ENCODE results near the gene EFCAB14.
A peak's percentile ranks its signal among the peaks of the same experiment; 100 is the strongest.
"Not testable (repeated sequence)": the region's sequence is repeated elsewhere in the genome, so short reads cannot be mapped to it uniquely, and the experiment has no call there.

The EFCAB14 gene

DNA sequence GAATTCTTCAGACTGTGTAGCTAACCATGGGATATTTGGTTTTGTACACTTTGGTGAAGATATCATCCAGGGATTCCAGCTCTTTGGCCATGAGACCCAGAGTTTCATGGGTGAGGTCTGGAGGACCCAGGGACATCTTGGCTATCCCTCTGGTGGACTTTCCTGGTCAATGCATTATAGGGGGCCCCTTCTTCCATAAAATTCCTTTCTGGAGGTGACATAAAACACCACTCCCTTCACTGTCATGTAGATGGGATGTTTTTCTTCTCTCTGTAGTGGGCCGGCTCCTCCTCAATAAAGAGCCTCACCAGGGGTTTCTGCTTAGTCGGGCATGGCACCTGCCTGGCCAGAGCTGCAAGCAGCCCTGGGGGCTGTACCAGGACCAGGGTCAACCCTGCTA, 52.9 kb downstream of the EFCAB14 start:
- Histone ChIP-seq H3K4me3 (ENCODE audit: low read depth in 1 of 2, low read length in 2 of 2) (no peak overlapping the region), H3K36me3 (ENCODE audit: insufficient read depth, low read length) (peaks cover 18% of the 10 kb centered on the region), H3K9ac (ENCODE audit: low read length) (no peak overlapping the region), H3K27ac (ENCODE audit: low read depth, low read length) (no peak overlapping the region), H3K9me3 (ENCODE audit: low read length) (no peaks in the 10 kb centered on the region), H3K27me3 (ENCODE audit: control insufficient read depth in 1 of 2, insufficient read depth in 2 of 2, low read length in 2 of 2) (no peaks in the 10 kb centered on the region), H3K4me1 (ENCODE audit: insufficient read depth, low read length) (peaks cover 22% of the 10 kb centered on the region)

- H3K9me3 ChIP-seq (ENCODE audit: low read length), result not testable (repeated sequence)
Observed at GRCh38 chr1:46662919-46663318, 56.0 kb downstream of the EFCAB14 start.

GRCh38 chr1:46660116-46660515, 58.8 kb downstream of the EFCAB14 start:
- peaks cover 48% of the 10 kb centered on the region for H3K36me3 ChIP-seq (ENCODE audit: insufficient read depth, low read length)
- H3K27me3 ChIP-seq (ENCODE audit: control insufficient read depth in 1 of 2, insufficient read depth in 2 of 2, low read length in 2 of 2), result not testable (repeated sequence)

More at GRCh38 chr1:46662919-46663318, 56.0 kb downstream of the EFCAB14 start:
- peaks cover 30% of the 10 kb centered on the region for H3K36me3 ChIP-seq (ENCODE audit: insufficient read depth, low read length)
- not testable (repeated sequence) for H3K27me3 ChIP-seq (ENCODE audit: control insufficient read depth in 1 of 2, insufficient read depth in 2 of 2, low read length in 2 of 2); H3K4me3 ChIP-seq (ENCODE audit: low read depth in 1 of 2, low read length in 2 of 2); H3K9ac ChIP-seq (ENCODE audit: low read length); H3K27ac ChIP-seq (ENCODE audit: low read depth, low read length)
- H3K4me1 ChIP-seq (ENCODE audit: insufficient read depth, low read length), result peaks cover 22% of the 10 kb centered on the region

DNA sequence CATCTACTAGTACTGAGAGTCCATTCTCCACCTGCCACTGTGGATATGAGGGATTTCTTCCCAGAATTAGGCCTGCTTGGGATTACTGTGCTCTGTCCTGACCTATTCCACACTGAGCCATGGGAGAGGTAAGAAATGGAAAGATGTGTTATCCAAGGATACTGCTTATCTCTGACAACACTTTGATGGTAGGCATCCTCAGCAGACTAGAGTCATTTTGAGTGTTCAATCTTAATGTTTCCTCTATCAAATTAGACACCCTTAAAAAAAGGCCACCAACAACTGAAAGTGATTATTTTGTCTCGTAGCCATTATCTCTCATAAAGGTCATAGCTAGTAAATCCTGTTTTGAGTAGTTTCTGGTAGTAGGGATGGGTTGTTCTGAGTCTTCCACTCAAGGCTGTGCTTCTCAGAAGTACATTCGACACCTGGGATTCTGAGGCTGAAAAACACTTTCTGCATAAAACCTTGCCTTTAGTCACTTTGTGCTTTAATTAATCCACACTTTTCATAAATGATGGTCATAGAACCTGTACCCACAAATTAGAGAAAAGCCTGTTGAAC, 59.5 kb downstream of the EFCAB14 start:
- Histone ChIP-seq H3K4me3 (ENCODE audit: low read depth in 1 of 2, low read length in 2 of 2) (no peak overlapping the region), H3K27ac (ENCODE audit: low read depth, low read length) (no peak overlapping the region), H3K4me1 (ENCODE audit: insufficient read depth, low read length) (peaks cover 17% of the 10 kb centered on the region), H3K9me3 (ENCODE audit: low read length) (no peaks in the 10 kb centered on the region), H3K36me3 (ENCODE audit: insufficient read depth, low read length) (peaks cover 41% of the 10 kb centered on the region), H3K27me3 (ENCODE audit: control insufficient read depth in 1 of 2, insufficient read depth in 2 of 2, low read length in 2 of 2) (no peaks in the 10 kb centered on the region), H3K9ac (ENCODE audit: low read length) (no peak overlapping the region)

More at GRCh38 chr1:46660116-46660515, 58.8 kb downstream of the EFCAB14 start:
- not testable (repeated sequence) for H3K9me3 ChIP-seq (ENCODE audit: low read length); H3K9ac ChIP-seq (ENCODE audit: low read length); H3K4me3 ChIP-seq (ENCODE audit: low read depth in 1 of 2, low read length in 2 of 2); H3K27ac ChIP-seq (ENCODE audit: low read depth, low read length)
- peaks cover 17% of the 10 kb centered on the region for H3K4me1 ChIP-seq (ENCODE audit: insufficient read depth, low read length)

DNA sequence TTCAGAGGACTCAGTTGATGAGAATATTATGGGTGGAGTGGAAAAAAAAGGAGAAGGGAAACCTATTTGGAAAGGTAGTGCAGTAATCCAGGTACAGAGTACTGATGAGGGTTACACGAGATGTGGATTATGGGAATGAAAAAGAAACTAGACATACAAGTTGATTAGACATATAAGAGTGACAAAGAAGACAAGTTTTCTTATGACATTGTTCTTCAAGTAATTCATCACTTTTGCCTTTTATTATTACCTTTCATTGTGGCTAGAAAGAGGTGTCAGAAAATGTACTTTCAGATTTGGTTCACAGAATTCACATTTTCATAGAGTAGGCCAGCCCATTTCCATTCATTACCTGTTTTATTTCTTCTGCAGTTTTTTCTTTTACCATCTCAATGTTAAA, 61.1 kb downstream of the EFCAB14 start:
- H3K27ac ChIP-seq (ENCODE audit: low read depth, low read length), result no peak overlapping the region
- no peak overlapping the region for H3K9ac ChIP-seq (ENCODE audit: low read length)
- H3K36me3 ChIP-seq (ENCODE audit: insufficient read depth, low read length), result peaks cover 32% of the 10 kb centered on the region
- H3K4me3 ChIP-seq (ENCODE audit: low read depth in 1 of 2, low read length in 2 of 2), result no peak overlapping the region
- peaks cover 28% of the 10 kb centered on the region for H3K4me1 ChIP-seq (ENCODE audit: insufficient read depth, low read length)
- H3K27me3 ChIP-seq (ENCODE audit: control insufficient read depth in 1 of 2, insufficient read depth in 2 of 2, low read length in 2 of 2), result no peaks in the 10 kb centered on the region
- no peaks in the 10 kb centered on the region for H3K9me3 ChIP-seq (ENCODE audit: low read length)

GRCh38 chr1:46656643-46657042, 62.3 kb downstream of the EFCAB14 start:
- Histone ChIP-seq H3K36me3 (ENCODE audit: insufficient read depth, low read length) (peaks cover 36% of the 10 kb centered on the region), H3K9ac (ENCODE audit: low read length) (no peak overlapping the region), H3K4me1 (ENCODE audit: insufficient read depth, low read length) (peaks cover 29% of the 10 kb centered on the region), H3K27ac (ENCODE audit: low read depth, low read length) (peak overlapping the region; percentile 24), H3K9me3 (ENCODE audit: low read length) (no peaks in the 10 kb centered on the region), H3K27me3 (ENCODE audit: control insufficient read depth in 1 of 2, insufficient read depth in 2 of 2, low read length in 2 of 2) (no peaks in the 10 kb centered on the region), H3K4me3 (ENCODE audit: low read depth in 1 of 2, low read length in 2 of 2) (no peak overlapping the region)

- Histone ChIP-seq H3K27ac (ENCODE audit: low read depth, low read length) (no peak overlapping the region), H3K9me3 (ENCODE audit: low read length) (no peaks in the 10 kb centered on the region), H3K9ac (ENCODE audit: low read length) (no peak overlapping the region), H3K4me1 (ENCODE audit: insufficient read depth, low read length) (peaks cover 29% of the 10 kb centered on the region), H3K4me3 (ENCODE audit: low read depth in 1 of 2, low read length in 2 of 2) (no peak overlapping the region), H3K36me3 (ENCODE audit: insufficient read depth, low read length) (peaks cover 36% of the 10 kb centered on the region), H3K27me3 (ENCODE audit: control insufficient read depth in 1 of 2, insufficient read depth in 2 of 2, low read length in 2 of 2) (no peaks in the 10 kb centered on the region)
Observed at GRCh38 chr1:46655848-46656247, 63.1 kb downstream of the EFCAB14 start.

DNA sequence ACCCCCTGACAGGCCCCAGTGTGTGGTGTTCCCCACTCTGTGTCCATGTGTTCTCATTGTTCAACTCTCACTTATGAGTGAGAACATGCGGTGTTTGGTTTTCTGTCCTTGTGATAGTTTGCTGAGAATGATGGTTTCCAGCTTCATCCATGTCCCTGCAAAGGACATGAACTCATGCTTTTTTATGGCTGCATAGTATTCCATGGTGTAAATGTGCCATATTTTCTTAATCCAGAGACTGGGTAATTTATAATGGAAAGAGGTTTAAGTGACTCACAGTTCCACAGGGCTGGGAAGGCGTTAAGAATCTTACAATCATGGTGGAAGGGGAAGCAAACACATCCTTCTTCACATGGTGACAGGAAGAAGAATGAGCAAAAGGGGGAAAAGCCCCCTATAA, 64.2 kb downstream of the EFCAB14 start:
- Histone ChIP-seq H3K4me1 (ENCODE audit: insufficient read depth, low read length) (peaks cover 29% of the 10 kb centered on the region), H3K36me3 (ENCODE audit: insufficient read depth, low read length) (peaks cover 46% of the 10 kb centered on the region)
- not testable (repeated sequence) for H3K27ac ChIP-seq (ENCODE audit: low read depth, low read length); H3K9ac ChIP-seq (ENCODE audit: low read length); H3K27me3 ChIP-seq (ENCODE audit: control insufficient read depth in 1 of 2, insufficient read depth in 2 of 2, low read length in 2 of 2); H3K4me3 ChIP-seq (ENCODE audit: low read depth in 1 of 2, low read length in 2 of 2); H3K9me3 ChIP-seq (ENCODE audit: low read length)

- peaks cover 43% of the 10 kb centered on the region for H3K36me3 ChIP-seq (ENCODE audit: insufficient read depth, low read length)
- peaks cover 8% of the 10 kb centered on the region for H3K9me3 ChIP-seq (ENCODE audit: low read length)
- H3K4me1 ChIP-seq (ENCODE audit: insufficient read depth, low read length), result peaks cover 29% of the 10 kb centered on the region
- peak overlapping the region; percentile 16 for H3K27ac ChIP-seq (ENCODE audit: low read depth, low read length)
- peak overlapping the region; percentile 13 for H3K9ac ChIP-seq (ENCODE audit: low read length)
- H3K4me3 ChIP-seq (ENCODE audit: low read depth in 1 of 2, low read length in 2 of 2), result peak overlapping the region in 1 of 2 donors; percentile 46
- no peaks in the 10 kb centered on the region for H3K27me3 ChIP-seq (ENCODE audit: control insufficient read depth in 1 of 2, insufficient read depth in 2 of 2, low read length in 2 of 2)
Observed at GRCh38 chr1:46654012-46654411, 64.9 kb downstream of the EFCAB14 start.

DNA sequence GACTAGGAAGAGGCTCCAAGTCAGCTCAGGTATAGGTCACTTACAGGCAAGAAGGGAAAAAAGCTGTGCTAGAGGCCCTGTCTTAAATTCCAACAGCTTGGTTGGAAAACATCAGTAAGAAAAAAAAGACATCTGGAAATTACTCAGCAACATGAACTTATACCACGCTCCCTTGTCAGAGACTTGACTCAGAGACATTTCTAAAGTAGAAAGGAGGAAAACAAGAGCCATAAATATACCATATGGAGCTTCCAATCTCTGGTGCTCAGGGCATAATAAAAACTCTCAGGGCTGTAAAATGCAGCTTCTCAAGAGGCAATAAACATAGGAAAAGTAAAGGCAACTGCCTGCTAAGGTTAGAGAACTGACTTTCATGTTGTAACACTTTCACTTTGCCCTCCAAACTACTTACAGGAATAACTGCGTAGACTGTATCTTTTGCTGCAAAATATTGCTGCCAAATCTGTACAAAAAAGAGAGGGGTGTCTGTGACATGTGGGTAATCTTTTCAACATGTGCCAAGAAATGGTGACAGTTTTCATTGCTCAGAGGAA, 65.4 kb downstream of the EFCAB14 start:
- Histone ChIP-seq H3K27me3 (ENCODE audit: control insufficient read depth in 1 of 2, insufficient read depth in 2 of 2, low read length in 2 of 2) (no peaks in the 10 kb centered on the region), H3K4me3 (ENCODE audit: low read depth in 1 of 2, low read length in 2 of 2) (peak overlapping the region; percentile 15 to 46), H3K9me3 (ENCODE audit: low read length) (peaks cover 8% of the 10 kb centered on the region), H3K36me3 (ENCODE audit: insufficient read depth, low read length) (peaks cover 42% of the 10 kb centered on the region), H3K4me1 (ENCODE audit: insufficient read depth, low read length) (peaks cover 29% of the 10 kb centered on the region), H3K9ac (ENCODE audit: low read length) (peak overlapping the region; percentile 13), H3K27ac (ENCODE audit: low read depth, low read length) (peak overlapping the region; percentile 16)

- Histone ChIP-seq H3K27me3 (ENCODE audit: control insufficient read depth in 1 of 2, insufficient read depth in 2 of 2, low read length in 2 of 2) (no peaks in the 10 kb centered on the region), H3K9me3 (ENCODE audit: low read length) (peaks cover 8% of the 10 kb centered on the region), H3K9ac (ENCODE audit: low read length) (no peak overlapping the region), H3K36me3 (ENCODE audit: insufficient read depth, low read length) (peaks cover 34% of the 10 kb centered on the region), H3K4me3 (ENCODE audit: low read depth in 1 of 2, low read length in 2 of 2) (no peak overlapping the region), H3K27ac (ENCODE audit: low read depth, low read length) (peak overlapping the region; percentile 16), H3K4me1 (ENCODE audit: insufficient read depth, low read length) (peaks cover 29% of the 10 kb centered on the region)
Observed at GRCh38 chr1:46652321-46653100, 66.4 kb downstream of the EFCAB14 start.
